Hepatocyte (in vitro differentiated cells): Measurements from ENCODE around the gene ODF4.

Experiments
- EZH2phosphoT487 ChIP-seq: fragments of 200-600 bp; sonication (generic); IDR thresholded peaks from one replicate; pipeline ENCODE4 v1.6.1; 2018; ENCODE audit warnings: antibody characterized with exemption, mild to moderate bottlenecking, low read depth, moderate library complexity; ENCODE audit not compliant: unreplicated experiment, severe bottlenecking
- TF ChIP-seq, protein P1 (sequence below): fragments of 200-600 bp; sonication (generic); IDR thresholded peaks from 2 replicates; pipeline ENCODE4 v1.5.1; 2016; ENCODE audit warnings: antibody characterized with exemption, mild to moderate bottlenecking; ENCODE audit not compliant: poor library complexity

DNA sequence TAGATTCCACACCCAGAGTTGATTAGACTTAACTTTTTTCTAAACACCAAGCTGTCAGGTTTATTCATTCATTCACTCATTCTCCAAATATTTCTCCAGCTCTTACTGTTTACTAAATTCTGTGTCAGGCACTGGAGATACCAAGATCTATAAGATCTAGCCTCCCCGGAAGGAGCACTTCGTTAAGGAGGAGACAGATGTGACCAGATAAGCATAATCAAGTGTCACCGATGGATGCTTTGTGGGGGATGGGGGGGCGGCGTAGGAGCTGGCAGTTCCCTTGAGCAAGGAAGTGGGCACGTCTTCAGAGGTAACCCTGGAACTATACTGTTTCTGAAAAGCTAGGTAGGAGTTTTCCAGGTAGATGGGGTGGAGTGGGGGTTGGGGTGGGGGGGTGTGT lies 47.2 kb downstream of the ODF4 start:
- no peak for TF ChIP-seq EZH2phosphoT487
- TF ChIP-seq, protein P1, sequence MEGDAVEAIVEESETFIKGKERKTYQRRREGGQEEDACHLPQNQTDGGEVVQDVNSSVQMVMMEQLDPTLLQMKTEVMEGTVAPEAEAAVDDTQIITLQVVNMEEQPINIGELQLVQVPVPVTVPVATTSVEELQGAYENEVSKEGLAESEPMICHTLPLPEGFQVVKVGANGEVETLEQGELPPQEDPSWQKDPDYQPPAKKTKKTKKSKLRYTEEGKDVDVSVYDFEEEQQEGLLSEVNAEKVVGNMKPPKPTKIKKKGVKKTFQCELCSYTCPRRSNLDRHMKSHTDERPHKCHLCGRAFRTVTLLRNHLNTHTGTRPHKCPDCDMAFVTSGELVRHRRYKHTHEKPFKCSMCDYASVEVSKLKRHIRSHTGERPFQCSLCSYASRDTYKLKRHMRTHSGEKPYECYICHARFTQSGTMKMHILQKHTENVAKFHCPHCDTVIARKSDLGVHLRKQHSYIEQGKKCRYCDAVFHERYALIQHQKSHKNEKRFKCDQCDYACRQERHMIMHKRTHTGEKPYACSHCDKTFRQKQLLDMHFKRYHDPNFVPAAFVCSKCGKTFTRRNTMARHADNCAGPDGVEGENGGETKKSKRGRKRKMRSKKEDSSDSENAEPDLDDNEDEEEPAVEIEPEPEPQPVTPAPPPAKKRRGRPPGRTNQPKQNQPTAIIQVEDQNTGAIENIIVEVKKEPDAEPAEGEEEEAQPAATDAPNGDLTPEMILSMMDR: no peak
